Astrocyte of the hippocampus (primary cell): ENCODE results near the gene TEAD2.
A peak's percentile ranks its signal among the peaks of the same experiment; 100 is the strongest.

ENCODE experiments used
- DNase-seq: peaks from one replicate; pipeline ENCODE4 v3.0.0; 2011; ENCODE audit warnings: low read depth, low spot score

TEAD2 gene

GRCh38 chr19:49348305-49349189 lies 13.7 kb downstream of the TEAD2 start:
- DNase-seq: no peak

GRCh38 chr19:49347835-49348234 lies 14.4 kb downstream of the TEAD2 start:
- DNase-seq: peak; percentile 51

- no peak for DNase-seq
These were observed 15.0 kb downstream of the TEAD2 start for GRCh38 chr19:49347191-49347590.

GRCh38 chr19:49344505-49345423 lies 17.5 kb downstream of the TEAD2 start:
- DNase-seq: no peak

- no peak for DNase-seq
These were observed 19.1 kb downstream of the TEAD2 start for GRCh38 chr19:49343123-49343522.

GRCh38 chr19:49342291-49342721 lies 19.9 kb downstream of the TEAD2 start:
- no peak for DNase-seq

- no peak for DNase-seq
These were observed 21.1 kb downstream of the TEAD2 start for GRCh38 chr19:49340865-49341718.

GRCh38 chr19:49340069-49340864 lies 21.9 kb downstream of the TEAD2 start:
- DNase-seq: peak; percentile 26

GRCh38 chr19:49339301-49340068 lies 22.7 kb downstream of the TEAD2 start:
- DNase-seq: peak; percentile 95

GRCh38 chr19:49338691-49339300 lies 23.4 kb downstream of the TEAD2 start:
- DNase-seq: peak; percentile 80

- DNase-seq: no peak
These were observed 24.1 kb downstream of the TEAD2 start for GRCh38 chr19:49338023-49338677.

- no peak for DNase-seq
These were observed 24.8 kb downstream of the TEAD2 start for GRCh38 chr19:49337267-49338022.

- DNase-seq: no peak
These were observed 25.5 kb downstream of the TEAD2 start for GRCh38 chr19:49336482-49337266.

GRCh38 chr19:49335784-49336481 lies 26.3 kb downstream of the TEAD2 start:
- DNase-seq: no peak

GRCh38 chr19:49335071-49335783 lies 27.0 kb downstream of the TEAD2 start, which contains the start of gene CD37:
Gene CD37, plus strand, starts transcription at chr19:49335406. Its CDS starts 135 bp downstream, at chr19:49335541.
- DNase-seq: no peak

GRCh38 chr19:49333811-49334288 lies 28.4 kb downstream of the TEAD2 start:
- DNase-seq: no peak
